Gastroesophageal sphincter (tissue), 3 donors: ENCODE data around the gene LMOD1.

Experiments used
- CTCF ChIP-seq, 4 experiments: fragments of 200-600 bp in 2 of 4; fragments of 450-650 bp in 2 of 4; sonication (generic) in 1 of 4; IDR thresholded peaks; one replicate each; pipeline ENCODE4 v1.5.1; 2017 to 2019; ENCODE audit warnings: antibody characterized with exemption in 4 of 4, mild to moderate bottlenecking in 2 of 4, moderate library complexity in 2 of 4
- POLR2A ChIP-seq, 2 donors: fragments of 450-650 bp; IDR thresholded peaks; one replicate each; pipeline ENCODE4 v1.6.1; 2017; ENCODE audit warnings: antibody characterized with exemption in 2 of 2, mild to moderate bottlenecking in 2 of 2, moderate library complexity in 1 of 2

DNA sequence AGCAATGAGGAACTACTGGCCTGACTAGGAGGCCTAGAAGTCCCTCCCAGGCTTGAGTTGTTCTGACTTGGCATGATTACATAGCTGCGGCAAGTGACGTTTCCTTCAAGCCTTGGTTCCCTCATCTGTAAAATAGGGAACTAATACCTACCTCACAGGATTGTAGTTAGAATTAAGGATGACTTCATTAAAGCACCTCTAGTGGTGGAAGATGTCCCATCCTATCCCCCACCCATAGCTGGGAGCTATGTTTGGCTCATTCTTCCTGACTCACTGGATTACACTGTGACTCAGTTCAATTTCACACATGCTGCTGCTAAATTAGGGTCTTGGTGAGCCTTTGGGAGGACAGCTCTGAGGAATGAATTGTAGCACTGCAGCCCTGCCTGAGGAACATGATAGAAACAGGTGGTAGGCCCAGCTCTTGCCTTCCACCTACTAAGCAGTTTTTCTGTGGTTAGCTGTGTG lies 63.6 kb downstream of the LMOD1 start:
- no peak for TF ChIP-seq CTCF (IDR thresholded peaks at IDR 0.05)
- no peak for TF ChIP-seq POLR2A (IDR thresholded peaks at IDR 0.05)
